HepG2 (cell line): ENCODE data around the gene HLF. TPM values are rescaled to one million over a fixed set of nuclear protein-coding genes. Genes with fewer than 3 reads are reported as not detected.

Experiments used
- ARNT ChIP-seq: fragments of 450-650 bp; IDR thresholded peaks from 2 replicates; pipeline ENCODE4 v1.6.1; 2017
- GLI4 ChIP-seq: sonication (generic); formaldehyde crosslinking; IDR thresholded peaks from 2 replicates; pipeline ENCODE4 v1.5.1; 2020; ENCODE audit warnings: missing genetic modification reagents, mild to moderate bottlenecking, moderate library complexity, borderline replicate concordance
- JUN ChIP-seq: sonication (generic); formaldehyde crosslinking; IDR thresholded peaks from 2 replicates; pipeline ENCODE4 v1.4.0; 2020; ENCODE audit warnings: mild to moderate bottlenecking, missing genetic modification reagents
- KLF6 ChIP-seq: IDR thresholded peaks from 2 replicates; pipeline ENCODE4 v1.8.0; 2016; ENCODE audit warnings: missing biosample characterization, missing genetic modification reagents
- NPAS2 ChIP-seq: sonication (generic); formaldehyde crosslinking; IDR thresholded peaks from 2 replicates; pipeline ENCODE4 v1.8.0; 2022; ENCODE audit warnings: mild to moderate bottlenecking, missing genetic modification reagents, borderline replicate concordance
- NR2F2 ChIP-seq: IDR thresholded peaks from 2 replicates; pipeline ENCODE4 v1.6.1; 2012; ENCODE audit warnings: low read depth, inconsistent platforms, borderline replicate concordance
- RARA ChIP-seq: IDR thresholded peaks from 2 replicates; pipeline ENCODE4 v1.6.1; 2016; ENCODE audit warnings: missing genetic modification reagents, missing compliant biosample characterization
- SAP130 ChIP-seq: IDR thresholded peaks from 2 replicates; pipeline ENCODE4 v1.6.1; 2016; ENCODE audit warnings: low read depth
- SOX6 ChIP-seq, 2 experiments: fragments of 450-650 bp in 1 of 2; sonication (generic) in 1 of 2; formaldehyde crosslinking in 1 of 2; IDR thresholded peaks; 2 replicates each; pipeline versions ENCODE4 v1.4.0 to v1.6.1; 2017 to 2020; ENCODE audit warnings: antibody characterized with exemption in 1 of 2, mild to moderate bottlenecking in 1 of 2, missing genetic modification reagents in 1 of 2
- SP5 ChIP-seq: IDR thresholded peaks from 2 replicates; pipeline ENCODE4 v1.6.1; 2016; ENCODE audit warnings: low read depth, borderline replicate concordance
- TAF1 ChIP-seq: sonication (generic); formaldehyde crosslinking; IDR thresholded peaks from 2 replicates; pipeline ENCODE4 v1.4.0; 2020; ENCODE audit warnings: missing genetic modification reagents
- TAF15 ChIP-seq: fragments of 200-400 bp; formaldehyde crosslinking; IDR thresholded peaks from one replicate; pipeline ENCODE4 v1.6.1; 2018; ENCODE audit warnings: mild to moderate bottlenecking, low read depth, low read length; ENCODE audit not compliant: poor library complexity, severe bottlenecking
- U2AF2 ChIP-seq: fragments of 200-400 bp; formaldehyde crosslinking; IDR thresholded peaks from 2 replicates; pipeline ENCODE4 v1.6.1; 2017; ENCODE audit warnings: low read depth, mild to moderate bottlenecking, low read length
- ZIK1 ChIP-seq: sonication (generic); formaldehyde crosslinking; IDR thresholded peaks from 2 replicates; pipeline ENCODE4 v1.5.0; 2020; ENCODE audit warnings: mild to moderate bottlenecking, low read depth, missing genetic modification reagents, borderline replicate concordance
- ZNF552 ChIP-seq: sonication (generic); formaldehyde crosslinking; IDR thresholded peaks from 2 replicates; pipeline ENCODE4 v1.9.0; 2022; ENCODE audit warnings: missing genetic modification reagents, mild to moderate bottlenecking, borderline replicate concordance
- ZNF710 ChIP-seq: sonication (generic); formaldehyde crosslinking; IDR thresholded peaks from 2 replicates; pipeline ENCODE4 v1.5.0; 2020; ENCODE audit warnings: mild to moderate bottlenecking, missing genetic modification reagents, borderline replicate concordance
- ZNF747 ChIP-seq: sonication (generic); formaldehyde crosslinking; IDR thresholded peaks from 2 replicates; pipeline ENCODE4 v1.8.1; 2023; ENCODE audit warnings: missing genetic modification reagents, mild to moderate bottlenecking, borderline replicate concordance
- ZZZ3 ChIP-seq: sonication (generic); formaldehyde crosslinking; IDR thresholded peaks from 2 replicates; pipeline ENCODE4 v1.4.0; 2020; ENCODE audit warnings: missing genetic modification reagents, mild to moderate bottlenecking, borderline replicate concordance
- polyA plus RNA-seq, 8 experiments: library from polyadenylated mRNA; depleted of rRNA in 3 of 8; stranded (reverse) in 7 of 8; unstranded in 1 of 8; fragments of >200 nt; fragmentation: Illumina TruSeq in 4 of 8; extraction: Trizol in 4 of 8; gene quantifications; 2 replicates each; pipeline versions ENCODE4 v1.2.1 to v1.2.3, GENCODE V29; 2011 to 2016; ENCODE audit warnings: low read depth in 4 of 8, missing spikeins in 1 of 8, mixed read lengths in 1 of 8; ENCODE audit not compliant: insufficient read depth in 1 of 8
- total RNA-seq, 5 experiments: library from RNA; depleted of rRNA; stranded (reverse); fragments of >200 nt; fragmentation: Illumina TruSeq; extraction: Trizol; gene quantifications; 2 replicates each; pipeline ENCODE4 v1.2.3, GENCODE V29; 2016; ENCODE audit warnings: low read depth in 1 of 5
- TF ChIP-seq, protein P1 (sequence below): sonication (generic); formaldehyde crosslinking; IDR thresholded peaks from one replicate; pipeline ENCODE4 v1.5.1; 2020; ENCODE audit warnings: mild to moderate bottlenecking, missing genetic modification reagents; ENCODE audit errors: not compliant biosample characterization

The HLF gene
- total and polyA plus RNA-seq, 2 of the 13 experiments (the other 11 are each of a cell fraction or from before 2014, with no cell fraction given), result 202 to 346 TPM

DNA sequence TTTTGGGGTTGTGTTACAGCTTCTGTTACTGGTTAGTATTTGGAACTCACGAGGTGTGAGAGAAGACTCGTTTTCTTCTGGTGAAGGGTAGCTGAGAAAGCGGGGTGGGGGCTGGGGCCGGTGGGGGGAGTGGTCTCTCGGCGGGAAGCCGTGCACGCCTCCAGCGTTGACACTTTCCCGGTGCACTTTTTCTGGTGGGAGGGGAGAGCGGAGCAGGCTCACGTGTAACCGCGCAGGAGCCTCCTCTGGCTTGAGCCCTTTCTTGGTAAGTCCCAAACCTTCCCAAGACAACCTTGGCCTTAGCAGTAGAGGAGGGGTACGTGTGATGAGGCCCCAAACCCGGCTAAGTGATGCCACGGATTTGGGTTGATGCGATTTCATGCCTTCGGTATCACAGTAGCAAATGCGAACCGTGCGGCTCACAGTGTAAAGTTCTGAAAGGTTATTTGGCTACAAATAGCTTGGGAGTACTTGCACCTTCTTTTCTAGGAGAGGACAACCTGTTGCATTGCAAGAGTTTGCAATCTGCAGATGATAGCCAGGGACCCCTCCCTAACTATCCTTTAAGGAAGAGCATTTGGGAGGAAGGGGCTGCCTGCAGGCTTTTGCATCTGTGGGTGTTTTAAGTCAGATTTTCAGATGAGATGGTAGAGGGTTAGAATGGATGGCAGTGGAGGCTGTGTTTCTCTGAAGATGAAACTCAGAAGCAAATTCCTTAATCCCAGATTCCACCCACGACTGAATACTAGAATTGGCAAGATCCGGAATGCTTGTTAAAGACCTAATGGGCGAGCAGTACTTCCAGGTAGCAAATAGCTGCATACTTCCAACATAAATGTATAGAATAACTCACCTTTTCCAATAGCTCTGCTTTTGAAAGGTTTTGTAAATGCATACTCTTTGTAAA lies 1.5 kb downstream of the HLF start (continued):
- TF ChIP-seq, protein P1, sequence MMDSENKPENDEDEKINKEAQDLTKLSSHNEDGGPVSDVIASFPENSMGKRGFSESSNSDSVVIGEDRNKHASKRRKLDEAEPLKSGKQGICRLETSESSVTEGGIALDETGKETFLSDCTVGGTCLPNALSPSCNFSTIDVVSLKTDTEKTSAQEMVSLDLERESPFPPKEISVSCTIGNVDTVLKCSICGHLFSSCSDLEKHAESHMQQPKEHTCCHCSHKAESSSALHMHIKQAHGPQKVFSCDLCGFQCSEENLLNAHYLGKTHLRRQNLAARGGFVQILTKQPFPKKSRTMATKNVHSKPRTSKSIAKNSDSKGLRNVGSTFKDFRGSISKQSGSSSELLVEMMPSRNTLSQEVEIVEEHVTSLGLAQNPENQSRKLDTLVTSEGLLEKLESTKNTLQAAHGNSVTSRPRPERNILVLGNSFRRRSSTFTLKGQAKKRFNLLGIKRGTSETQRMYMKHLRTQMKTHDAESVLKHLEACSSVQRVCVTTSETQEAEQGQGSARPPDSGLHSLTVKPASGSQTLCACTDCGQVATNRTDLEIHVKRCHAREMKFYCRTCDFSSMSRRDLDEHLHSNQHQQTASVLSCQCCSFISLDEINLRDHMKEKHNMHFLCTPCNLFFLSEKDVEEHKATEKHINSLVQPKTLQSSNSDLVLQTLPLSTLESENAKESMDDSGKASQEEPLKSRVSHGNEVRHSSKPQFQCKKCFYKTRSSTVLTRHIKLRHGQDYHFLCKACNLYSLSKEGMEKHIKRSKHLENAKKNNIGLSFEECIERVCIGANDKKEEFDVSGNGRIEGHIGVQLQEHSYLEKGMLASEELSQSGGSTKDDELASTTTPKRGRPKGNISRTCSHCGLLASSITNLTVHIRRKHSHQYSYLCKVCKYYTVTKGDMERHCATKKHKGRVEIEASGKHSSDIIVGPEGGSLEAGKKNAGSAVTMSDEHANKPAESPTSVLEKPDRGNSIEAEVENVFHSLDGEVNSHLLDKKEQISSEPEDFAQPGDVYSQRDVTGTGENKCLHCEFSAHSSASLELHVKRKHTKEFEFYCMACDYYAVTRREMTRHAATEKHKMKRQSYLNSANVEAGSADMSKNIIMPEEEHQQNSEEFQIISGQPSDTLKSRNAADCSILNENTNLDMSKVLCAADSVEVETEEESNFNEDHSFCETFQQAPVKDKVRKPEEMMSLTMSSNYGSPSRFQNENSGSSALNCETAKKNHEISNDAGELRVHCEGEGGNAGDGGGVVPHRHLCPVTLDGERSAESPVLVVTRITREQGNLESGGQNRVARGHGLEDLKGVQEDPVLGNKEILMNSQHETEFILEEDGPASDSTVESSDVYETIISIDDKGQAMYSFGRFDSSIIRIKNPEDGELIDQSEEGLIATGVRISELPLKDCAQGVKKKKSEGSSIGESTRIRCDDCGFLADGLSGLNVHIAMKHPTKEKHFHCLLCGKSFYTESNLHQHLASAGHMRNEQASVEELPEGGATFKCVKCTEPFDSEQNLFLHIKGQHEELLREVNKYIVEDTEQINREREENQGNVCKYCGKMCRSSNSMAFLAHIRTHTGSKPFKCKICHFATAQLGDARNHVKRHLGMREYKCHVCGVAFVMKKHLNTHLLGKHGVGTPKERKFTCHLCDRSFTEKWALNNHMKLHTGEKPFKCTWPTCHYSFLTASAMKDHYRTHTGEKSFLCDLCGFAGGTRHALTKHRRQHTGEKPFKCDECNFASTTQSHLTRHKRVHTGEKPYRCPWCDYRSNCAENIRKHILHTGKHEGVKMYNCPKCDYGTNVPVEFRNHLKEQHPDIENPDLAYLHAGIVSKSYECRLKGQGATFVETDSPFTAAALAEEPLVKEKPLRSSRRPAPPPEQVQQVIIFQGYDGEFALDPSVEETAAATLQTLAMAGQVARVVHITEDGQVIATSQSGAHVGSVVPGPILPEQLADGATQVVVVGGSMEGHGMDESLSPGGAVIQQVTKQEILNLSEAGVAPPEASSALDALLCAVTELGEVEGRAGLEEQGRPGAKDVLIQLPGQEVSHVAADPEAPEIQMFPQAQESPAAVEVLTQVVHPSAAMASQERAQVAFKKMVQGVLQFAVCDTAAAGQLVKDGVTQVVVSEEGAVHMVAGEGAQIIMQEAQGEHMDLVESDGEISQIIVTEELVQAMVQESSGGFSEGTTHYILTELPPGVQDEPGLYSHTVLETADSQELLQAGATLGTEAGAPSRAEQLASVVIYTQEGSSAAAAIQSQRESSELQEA, result no peak
- TF ChIP-seq U2AF2 (no peak), SOX6 (IDR thresholded peaks at IDR 0.05) (no peak), SOX6 (CRISPR knock-in tag; IDR thresholded peaks at IDR 0.05) (peak; percentile 33), ZNF552 (no peak), ZNF747 (CRISPR knock-in tag) (no peak), ZZZ3 (no peak), SAP130 (CRISPR knock-in tag) (peak; percentile 89), JUN (CRISPR knock-in tag) (no peak), NPAS2 (CRISPR knock-in tag) (no peak), GLI4 (CRISPR knock-in tag) (no peak; the same call in 1 of the 2 replicates), RARA (CRISPR knock-in tag) (peak; percentile 41), ZNF710 (CRISPR knock-in tag) (peak; percentile 50; the same call in 1 of the 2 replicates), ARNT (no peak), ZIK1 (CRISPR knock-in tag) (peak; percentile 65; the same call in 1 of the 2 replicates), TAF15 (no peak), SP5 (0 out of 2 replicates have a peak, but pooled peaks have one; percentile 35), KLF6 (CRISPR knock-in tag) (no peak), NR2F2 (peak; percentile 38; the same call in 1 of the 2 replicates), TAF1 (CRISPR knock-in tag) (peak; percentile 89)
